Measurements from ENCODE around the gene SPOUT1. TPM values are rescaled to one million over a fixed set of nuclear protein-coding genes. Genes with fewer than 3 reads are reported as not detected.

Gene SPOUT1
- polyA plus RNA-seq, 1 donor from 2014 or later: 34.7 TPM

- TF ChIP-seq POLR2AphosphoS5 (IDR thresholded peaks at IDR 0.05): no peak
- no peak for TF ChIP-seq EP300 (conservative IDR thresholded peaks at IDR 0.05; ENCODE audit: poor library complexity, severe bottlenecking)
- TF ChIP-seq TAF1 (IDR thresholded peaks at IDR 0.05; ENCODE audit: low read depth): no peak
- TF ChIP-seq MXI1 (conservative IDR thresholded peaks at IDR 0.05; ENCODE audit: poor library complexity, severe bottlenecking): no peak
- TF ChIP-seq RAD21 (conservative IDR thresholded peaks at IDR 0.05): no peak
- H2AFZ ChIP-seq (ENCODE audit: low read depth, low read length): no peak overlapping the region
- no peaks in the 10 kb centered on the region for H3F3A ChIP-seq (ENCODE audit: insufficient read depth, low read length, poor library complexity, severe bottlenecking)
- H3K27ac ChIP-seq (ENCODE audit: low read length): no peak overlapping the region
- no peak overlapping the region for H3K4me3 ChIP-seq (ENCODE audit: low read length)
- no peaks in the 10 kb centered on the region for H3K9me3 ChIP-seq (ENCODE audit: low read length)
- no peaks in the 10 kb centered on the region for H3K79me2 ChIP-seq (replicated peaks; ENCODE audit: insufficient read depth, low read length)
- H3K4me2 ChIP-seq (ENCODE audit: low read length): no peak overlapping the region
- H3K36me3 ChIP-seq (ENCODE audit: insufficient read depth, low read length): no peaks in the 10 kb centered on the region
- no peaks in the 10 kb centered on the region for H3K27me3 ChIP-seq (ENCODE audit: insufficient read depth, low read depth, low read length)
- H4K20me1 ChIP-seq (ENCODE audit: insufficient read depth): no peaks in the 10 kb centered on the region
- H3K9ac ChIP-seq (ENCODE audit: low read length): no peak overlapping the region
- no peaks in the 10 kb centered on the region for H3K9me2 ChIP-seq (ENCODE audit: insufficient read depth, low read length)
Observed at GRCh38 chr9:128841694-128842492, 12.3 kb upstream of the SPOUT1 start.

GRCh38 chr9:128840524-128840923 is 10.9 kb upstream of the SPOUT1 start:
- H4K20me1 ChIP-seq (ENCODE audit: insufficient read depth): no peaks in the 10 kb centered on the region
- no peak for TF ChIP-seq RAD21 (conservative IDR thresholded peaks at IDR 0.05)
- TF ChIP-seq, protein P1, sequence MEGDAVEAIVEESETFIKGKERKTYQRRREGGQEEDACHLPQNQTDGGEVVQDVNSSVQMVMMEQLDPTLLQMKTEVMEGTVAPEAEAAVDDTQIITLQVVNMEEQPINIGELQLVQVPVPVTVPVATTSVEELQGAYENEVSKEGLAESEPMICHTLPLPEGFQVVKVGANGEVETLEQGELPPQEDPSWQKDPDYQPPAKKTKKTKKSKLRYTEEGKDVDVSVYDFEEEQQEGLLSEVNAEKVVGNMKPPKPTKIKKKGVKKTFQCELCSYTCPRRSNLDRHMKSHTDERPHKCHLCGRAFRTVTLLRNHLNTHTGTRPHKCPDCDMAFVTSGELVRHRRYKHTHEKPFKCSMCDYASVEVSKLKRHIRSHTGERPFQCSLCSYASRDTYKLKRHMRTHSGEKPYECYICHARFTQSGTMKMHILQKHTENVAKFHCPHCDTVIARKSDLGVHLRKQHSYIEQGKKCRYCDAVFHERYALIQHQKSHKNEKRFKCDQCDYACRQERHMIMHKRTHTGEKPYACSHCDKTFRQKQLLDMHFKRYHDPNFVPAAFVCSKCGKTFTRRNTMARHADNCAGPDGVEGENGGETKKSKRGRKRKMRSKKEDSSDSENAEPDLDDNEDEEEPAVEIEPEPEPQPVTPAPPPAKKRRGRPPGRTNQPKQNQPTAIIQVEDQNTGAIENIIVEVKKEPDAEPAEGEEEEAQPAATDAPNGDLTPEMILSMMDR (IDR thresholded peaks at IDR 0.05; ENCODE audit: poor library complexity, severe bottlenecking): no peak
- TF ChIP-seq POLR2AphosphoS5 (IDR thresholded peaks at IDR 0.05): no peak
- TF ChIP-seq REST (IDR thresholded peaks at IDR 0.05; ENCODE audit: borderline replicate concordance): no peak
- TF ChIP-seq TAF1 (IDR thresholded peaks at IDR 0.05; ENCODE audit: low read depth): no peak
- TF ChIP-seq EZH2 (IDR thresholded peaks at IDR 0.05; ENCODE audit: borderline replicate concordance, insufficient read depth, low read length, poor library complexity, severe bottlenecking): no peak
- TF ChIP-seq EP300 (conservative IDR thresholded peaks at IDR 0.05; ENCODE audit: poor library complexity, severe bottlenecking): no peak
- no peak for TF ChIP-seq SMC3 (conservative IDR thresholded peaks at IDR 0.05; ENCODE audit: poor library complexity)
- TF ChIP-seq MXI1 (conservative IDR thresholded peaks at IDR 0.05; ENCODE audit: poor library complexity, severe bottlenecking): no peak

More at GRCh38 chr9:128840524-128840923, 10.9 kb upstream of the SPOUT1 start:
- Histone ChIP-seq H3K4me2 (ENCODE audit: low read length) (no peak overlapping the region), H3K9me2 (ENCODE audit: insufficient read depth, low read length) (no peaks in the 10 kb centered on the region), H3K79me2 (replicated peaks; ENCODE audit: insufficient read depth, low read length) (no peaks in the 10 kb centered on the region), H3K36me3 (ENCODE audit: insufficient read depth, low read length) (no peaks in the 10 kb centered on the region), H3F3A (ENCODE audit: insufficient read depth, low read length, poor library complexity, severe bottlenecking) (no peaks in the 10 kb centered on the region), H3K27me3 (ENCODE audit: insufficient read depth, low read depth, low read length) (no peaks in the 10 kb centered on the region), H3K27ac (ENCODE audit: low read length) (no peak overlapping the region), H3K9ac (ENCODE audit: low read length) (no peak overlapping the region), H2AFZ (ENCODE audit: low read depth, low read length) (no peak overlapping the region), H3K4me3 (ENCODE audit: low read length) (no peak overlapping the region), H3K9me3 (ENCODE audit: low read length) (no peaks in the 10 kb centered on the region)
